ENCODE data around the gene ZNF184. TPM values are rescaled to one million over a fixed set of nuclear protein-coding genes. Genes with fewer than 3 reads are reported as not detected.
A peak's percentile ranks its signal among the peaks of the same experiment; 100 is the strongest.

ZNF184 gene
- total and polyA plus RNA-seq, 8 donors = 1.8 to 21.0 (median 4.5) TPM; not detected in 1

DNA sequence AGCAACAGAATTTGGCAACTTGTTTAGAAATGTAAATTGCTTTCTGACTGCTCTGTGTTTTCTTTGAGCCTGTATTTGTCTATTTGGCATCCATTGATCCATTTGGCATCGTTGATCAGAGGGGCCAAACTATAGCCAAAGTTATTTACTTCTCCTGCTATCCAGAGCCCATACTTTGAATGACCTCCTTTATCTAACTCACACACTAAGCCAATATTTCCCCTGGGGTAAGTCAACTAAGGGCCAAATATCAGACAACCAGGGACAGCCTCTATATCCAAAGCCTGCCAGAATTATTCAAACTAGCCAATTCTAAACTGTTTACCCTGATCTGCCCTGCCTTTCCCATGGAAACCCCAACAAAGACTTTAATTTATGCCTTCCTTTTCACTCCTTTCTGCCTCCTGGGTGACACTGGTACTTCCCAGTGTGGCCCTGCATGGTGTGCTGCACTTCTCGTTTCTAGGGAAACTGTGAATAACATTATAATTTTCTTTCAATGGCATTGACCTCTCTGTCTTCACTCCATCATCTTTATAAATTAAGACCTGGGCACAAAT lies 19.8 kb upstream of the ZNF184 start:
- WGBS, 5 donors = 38 to 54% (median 49%) methylated on average over 2 of the region's 2 CpGs
- H3K27me3 ChIP-seq = peaks cover 0 to 39% (median 17%) of the 10 kb centered on the region in 3 donors
- TF ChIP-seq, protein P1, sequence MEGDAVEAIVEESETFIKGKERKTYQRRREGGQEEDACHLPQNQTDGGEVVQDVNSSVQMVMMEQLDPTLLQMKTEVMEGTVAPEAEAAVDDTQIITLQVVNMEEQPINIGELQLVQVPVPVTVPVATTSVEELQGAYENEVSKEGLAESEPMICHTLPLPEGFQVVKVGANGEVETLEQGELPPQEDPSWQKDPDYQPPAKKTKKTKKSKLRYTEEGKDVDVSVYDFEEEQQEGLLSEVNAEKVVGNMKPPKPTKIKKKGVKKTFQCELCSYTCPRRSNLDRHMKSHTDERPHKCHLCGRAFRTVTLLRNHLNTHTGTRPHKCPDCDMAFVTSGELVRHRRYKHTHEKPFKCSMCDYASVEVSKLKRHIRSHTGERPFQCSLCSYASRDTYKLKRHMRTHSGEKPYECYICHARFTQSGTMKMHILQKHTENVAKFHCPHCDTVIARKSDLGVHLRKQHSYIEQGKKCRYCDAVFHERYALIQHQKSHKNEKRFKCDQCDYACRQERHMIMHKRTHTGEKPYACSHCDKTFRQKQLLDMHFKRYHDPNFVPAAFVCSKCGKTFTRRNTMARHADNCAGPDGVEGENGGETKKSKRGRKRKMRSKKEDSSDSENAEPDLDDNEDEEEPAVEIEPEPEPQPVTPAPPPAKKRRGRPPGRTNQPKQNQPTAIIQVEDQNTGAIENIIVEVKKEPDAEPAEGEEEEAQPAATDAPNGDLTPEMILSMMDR (IDR thresholded peaks at IDR 0.05) = no peak
- TF ChIP-seq POLR2AphosphoS5 (IDR thresholded peaks at IDR 0.05) (no peak), EP300 (IDR thresholded peaks at IDR 0.05) (no peak), POLR2A (IDR thresholded peaks at IDR 0.05) (no peak)

DNA sequence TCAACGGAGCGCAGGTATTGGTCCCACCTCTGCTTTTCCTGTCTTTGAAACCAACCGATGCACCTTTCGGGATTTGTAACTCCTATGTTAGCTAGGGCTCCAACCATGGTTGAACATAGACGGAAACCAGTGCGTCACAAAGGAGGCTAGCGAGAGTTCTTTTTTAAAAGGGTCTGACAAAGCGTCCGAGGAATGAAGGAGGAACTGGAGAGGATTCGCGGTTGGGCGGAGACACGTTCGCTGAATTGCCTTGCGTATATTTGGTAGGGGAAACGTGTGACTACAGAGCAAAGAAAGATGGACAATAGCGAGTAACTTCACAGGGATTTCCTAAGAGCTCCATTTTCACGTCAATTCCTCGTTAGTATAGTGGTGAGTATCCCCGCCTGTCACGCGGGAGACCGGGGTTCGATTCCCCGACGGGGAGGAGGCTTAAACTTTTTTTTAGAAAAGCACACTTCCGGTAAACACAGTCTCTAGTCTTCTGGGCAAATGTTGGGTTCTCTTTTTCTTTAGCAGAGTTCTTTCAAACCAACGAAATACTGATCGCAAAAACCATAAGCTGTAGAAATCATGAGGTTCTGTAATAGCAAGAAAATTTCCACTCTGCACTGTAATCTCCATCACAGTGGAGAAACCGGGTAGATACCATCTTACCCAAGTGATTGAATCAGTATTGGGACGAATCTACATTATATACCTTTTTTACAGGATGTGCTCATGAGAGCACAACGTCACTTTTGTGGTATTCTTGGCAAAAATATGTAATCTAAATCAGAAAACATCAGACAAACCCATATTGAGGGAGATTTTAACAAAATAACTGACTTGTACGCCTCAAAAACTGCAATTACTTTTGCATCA lies 6.6 kb upstream of the ZNF184 start:
- H3K4me3 ChIP-seq = peak overlapping the region; percentile 49 to 79 (median 62)
- H3K36me3 ChIP-seq = no peaks in the 10 kb centered on the region
- peaks cover 0 to 21% (median 12%) of the 10 kb centered on the region in 4 donors for H3K4me1 ChIP-seq
- DNase-seq = peak; percentile 63 to 95
- H3K9me3 ChIP-seq = no peaks in the 10 kb centered on the region
- intact Hi-C loops (cut with DNase I; ENCODE audit: low total_unique reads) = no loop called here
- peak overlapping the region; percentile 88 to 99 (median 96) for H3K27ac ChIP-seq
- TF ChIP-seq POLR2AphosphoS5 (IDR thresholded peaks at IDR 0.05) = peak; percentile 42 to 71 (median 66)
- no peak for TF ChIP-seq POLR2A (IDR thresholded peaks at IDR 0.05)
- TF ChIP-seq, protein P1 (IDR thresholded peaks at IDR 0.05) = no peak
- no peak for TF ChIP-seq EP300 (IDR thresholded peaks at IDR 0.05)
- WGBS, 5 donors = 4 to 5% (median 4%) methylated on average over 33 of the region's 33 CpGs
- H3K27me3 ChIP-seq = no peaks in the 10 kb centered on the region

More for the DNA sequence above, 19.8 kb upstream of the ZNF184 start:
- Histone ChIP-seq H3K36me3 (no peaks in the 10 kb centered on the region), H3K27ac (no peak overlapping the region), H3K4me3 (no peak overlapping the region), H3K9me3 (no peaks in the 10 kb centered on the region), H3K4me1 (peaks cover 0 to 12% (median 7%) of the 10 kb centered on the region in 4 donors)
- intact Hi-C loops (cut with DNase I; ENCODE audit: low total_unique reads) = no loop called here
- DNase-seq = no peak

GRCh38 chr6:27478706-27479318 lies 5.9 kb upstream of the ZNF184 start:
- Histone ChIP-seq H3K27me3 (no peaks in the 10 kb centered on the region), H3K4me3 (peak overlapping the region; percentile 49 to 79 (median 62)), H3K4me1 (peaks cover 0 to 24% (median 13%) of the 10 kb centered on the region in 4 donors), H3K9me3 (no peaks in the 10 kb centered on the region), H3K27ac (peak overlapping the region; percentile 88 to 99 (median 96)), H3K36me3 (no peaks in the 10 kb centered on the region)
- peak; percentile 88 to 95 for DNase-seq
- WGBS, 5 donors = 0 to 1% (median 0%) methylated on average over 28 of the region's 28 CpGs
- intact Hi-C loops (cut with DNase I; ENCODE audit: low total_unique reads) = no loop called here
- TF ChIP-seq POLR2AphosphoS5 (IDR thresholded peaks at IDR 0.05) (peak in 2 of 3 donors; percentile 22 to 67), POLR2A (IDR thresholded peaks at IDR 0.05) (no peak)

- Histone ChIP-seq H3K4me1 (peaks cover 0 to 25% (median 15%) of the 10 kb centered on the region in 4 donors), H3K9me3 (no peaks in the 10 kb centered on the region), H3K27ac (peak overlapping the region; percentile 81 to 99 (median 96)), H3K27me3 (no peaks in the 10 kb centered on the region), H3K36me3 (no peaks in the 10 kb centered on the region), H3K4me3 (peak overlapping the region; percentile 49 to 79 (median 62))
- 11 to 30% (median 24%) methylated on average over 11 to 12 of the region's 12 CpGs for WGBS, 5 donors
- intact Hi-C loops (cut with DNase I; ENCODE audit: low total_unique reads) = no loop called here
- DNase-seq = no peak
- no peak for TF ChIP-seq EP300 (IDR thresholded peaks at IDR 0.05)
- TF ChIP-seq, protein P1 (IDR thresholded peaks at IDR 0.05) = no peak
- TF ChIP-seq POLR2AphosphoS5 (IDR thresholded peaks at IDR 0.05) = no peak
- no peak for TF ChIP-seq POLR2A (IDR thresholded peaks at IDR 0.05)
Measured at GRCh38 chr6:27478141-27478705, 5.3 kb upstream of the ZNF184 start.

Measured in stomach (tissue), 9 donors.